ENCODE measurements around the gene ZNF808.
A peak's percentile ranks its signal among the peaks of the same experiment; 100 is the strongest.
"Not testable (repeated sequence)": the region's sequence is repeated elsewhere in the genome, so short reads cannot be mapped to it uniquely, and the experiment has no call there.

ZNF808 gene

GRCh38 chr19:52567921-52568320, 40.5 kb downstream of the ZNF808 start:
- no peaks in the 10 kb centered on the region for H3K9me3 ChIP-seq (ENCODE audit: control insufficient read depth, low read depth, low read length)
- H3K27me3 ChIP-seq (ENCODE audit: control insufficient read depth, insufficient read depth, low read length) = no peaks in the 10 kb centered on the region
- H3K9ac ChIP-seq (ENCODE audit: low read length) = no peak overlapping the region
- H3K27ac ChIP-seq (ENCODE audit: low read length) = no peak overlapping the region
- H3K4me1 ChIP-seq (ENCODE audit: control insufficient read depth, low read depth, low read length) = peaks cover 5% of the 10 kb centered on the region
- H3K4me3 ChIP-seq (ENCODE audit: low read length) = no peak overlapping the region
- peaks cover 4% of the 10 kb centered on the region for H3K36me3 ChIP-seq (ENCODE audit: control insufficient read depth, low read depth, low read length)

GRCh38 chr19:52569638-52569999, 42.2 kb downstream of the ZNF808 start:
- H3K36me3 ChIP-seq (ENCODE audit: control insufficient read depth, low read depth, low read length) = peaks cover 11% of the 10 kb centered on the region
- H3K27ac ChIP-seq (ENCODE audit: low read length) = peak overlapping the region; percentile 71
- not testable (repeated sequence) for H3K4me1 ChIP-seq (ENCODE audit: control insufficient read depth, low read depth, low read length); H3K27me3 ChIP-seq (ENCODE audit: control insufficient read depth, insufficient read depth, low read length); H3K9me3 ChIP-seq (ENCODE audit: control insufficient read depth, low read depth, low read length)
- H3K4me3 ChIP-seq (ENCODE audit: low read length) = peak overlapping the region; percentile 84
- peak overlapping the region; percentile 62 for H3K9ac ChIP-seq (ENCODE audit: low read length)

- peak within 1 kb of the TSS; percentile 72 for H3K9ac ChIP-seq (ENCODE audit: low read length)
- no peaks in the 10 kb centered on the region for H3K9me3 ChIP-seq (ENCODE audit: control insufficient read depth, low read depth, low read length)
- peak within 1 kb of the TSS; percentile 84 for H3K4me3 ChIP-seq (ENCODE audit: low read length)
- H3K27ac ChIP-seq (ENCODE audit: low read length) = peak within 1 kb of the TSS; percentile 71
- H3K4me1 ChIP-seq (ENCODE audit: control insufficient read depth, low read depth, low read length) = peaks cover 3% of the 10 kb centered on the region
- H3K36me3 ChIP-seq (ENCODE audit: control insufficient read depth, low read depth, low read length) = peaks cover 14% of the 10 kb centered on the region
- H3K27me3 ChIP-seq (ENCODE audit: control insufficient read depth, insufficient read depth, low read length) = no peaks in the 10 kb centered on the region
Observed at GRCh38 chr19:52570000-52570861, 42.8 kb downstream of the ZNF808 start, which contains the start of gene ZNF701. Gene ZNF701, plus strand, starts transcription at chr19:52570287. Its CDS starts 3,861 bp downstream, at chr19:52574148.

- Histone ChIP-seq H3K9ac (ENCODE audit: low read length) (no peak overlapping the region), H3K27ac (ENCODE audit: low read length) (no peak overlapping the region), H3K27me3 (ENCODE audit: control insufficient read depth, insufficient read depth, low read length) (no peaks in the 10 kb centered on the region), H3K9me3 (ENCODE audit: control insufficient read depth, low read depth, low read length) (no peaks in the 10 kb centered on the region), H3K4me3 (ENCODE audit: low read length) (no peak overlapping the region), H3K36me3 (ENCODE audit: control insufficient read depth, low read depth, low read length) (peaks cover 26% of the 10 kb centered on the region), H3K4me1 (ENCODE audit: control insufficient read depth, low read depth, low read length) (no peaks in the 10 kb centered on the region)
Observed at GRCh38 chr19:52584736-52585440, 57.4 kb downstream of the ZNF808 start.

GRCh38 chr19:52585604-52586003, 58.1 kb downstream of the ZNF808 start:
- Histone ChIP-seq H3K36me3 (ENCODE audit: control insufficient read depth, low read depth, low read length) (peaks cover 23% of the 10 kb centered on the region), H3K27ac (ENCODE audit: low read length) (no peak overlapping the region), H3K9ac (ENCODE audit: low read length) (no peak overlapping the region), H3K4me1 (ENCODE audit: control insufficient read depth, low read depth, low read length) (no peaks in the 10 kb centered on the region), H3K4me3 (ENCODE audit: low read length) (no peak overlapping the region), H3K27me3 (ENCODE audit: control insufficient read depth, insufficient read depth, low read length) (no peaks in the 10 kb centered on the region), H3K9me3 (ENCODE audit: control insufficient read depth, low read depth, low read length) (no peaks in the 10 kb centered on the region)

- Histone ChIP-seq H3K9me3 (ENCODE audit: control insufficient read depth, low read depth, low read length) (no peaks in the 10 kb centered on the region), H3K4me1 (ENCODE audit: control insufficient read depth, low read depth, low read length) (no peaks in the 10 kb centered on the region), H3K27me3 (ENCODE audit: control insufficient read depth, insufficient read depth, low read length) (no peaks in the 10 kb centered on the region), H3K9ac (ENCODE audit: low read length) (no peak overlapping the region), H3K36me3 (ENCODE audit: control insufficient read depth, low read depth, low read length) (no peaks in the 10 kb centered on the region), H3K4me3 (ENCODE audit: low read length) (no peak overlapping the region), H3K27ac (ENCODE audit: low read length) (no peak overlapping the region)
Observed at GRCh38 chr19:52590728-52591127, 63.3 kb downstream of the ZNF808 start.

- H3K36me3 ChIP-seq (ENCODE audit: control insufficient read depth, low read depth, low read length) = peaks cover 9% of the 10 kb centered on the region
- H3K9ac ChIP-seq (ENCODE audit: low read length) = no peak overlapping the region
- no peaks in the 10 kb centered on the region for H3K27me3 ChIP-seq (ENCODE audit: control insufficient read depth, insufficient read depth, low read length)
- H3K27ac ChIP-seq (ENCODE audit: low read length) = no peak overlapping the region
- H3K9me3 ChIP-seq (ENCODE audit: control insufficient read depth, low read depth, low read length) = no peaks in the 10 kb centered on the region
- H3K4me1 ChIP-seq (ENCODE audit: control insufficient read depth, low read depth, low read length) = no peaks in the 10 kb centered on the region
- no peak overlapping the region for H3K4me3 ChIP-seq (ENCODE audit: low read length)
Observed at GRCh38 chr19:52592301-52592700, 64.8 kb downstream of the ZNF808 start.

- H3K27me3 ChIP-seq (ENCODE audit: control insufficient read depth, insufficient read depth, low read length); H3K36me3 ChIP-seq (ENCODE audit: control insufficient read depth, low read depth, low read length); H3K9ac ChIP-seq (ENCODE audit: low read length); H3K4me3 ChIP-seq (ENCODE audit: low read length); H3K9me3 ChIP-seq (ENCODE audit: control insufficient read depth, low read depth, low read length); H3K4me1 ChIP-seq (ENCODE audit: control insufficient read depth, low read depth, low read length); H3K27ac ChIP-seq (ENCODE audit: low read length): not testable (repeated sequence)
Observed at GRCh38 chr19:52593441-52593840, 66.0 kb downstream of the ZNF808 start.

GRCh38 chr19:52599241-52599640, 71.8 kb downstream of the ZNF808 start:
- Histone ChIP-seq H3K36me3 (ENCODE audit: control insufficient read depth, low read depth, low read length) (peaks cover 9% of the 10 kb centered on the region), H3K27ac (ENCODE audit: low read length) (no peak overlapping the region), H3K9ac (ENCODE audit: low read length) (no peak overlapping the region), H3K4me3 (ENCODE audit: low read length) (no peak overlapping the region), H3K4me1 (ENCODE audit: control insufficient read depth, low read depth, low read length) (peaks cover 7% of the 10 kb centered on the region), H3K27me3 (ENCODE audit: control insufficient read depth, insufficient read depth, low read length) (peaks cover 14% of the 10 kb centered on the region), H3K9me3 (ENCODE audit: control insufficient read depth, low read depth, low read length) (no peaks in the 10 kb centered on the region)

GRCh38 chr19:52600639-52601024, 73.2 kb downstream of the ZNF808 start:
- Histone ChIP-seq H3K4me3 (ENCODE audit: low read length) (peak overlapping the region; percentile 86), H3K4me1 (ENCODE audit: control insufficient read depth, low read depth, low read length) (peaks cover 7% of the 10 kb centered on the region), H3K27me3 (ENCODE audit: control insufficient read depth, insufficient read depth, low read length) (peaks cover 14% of the 10 kb centered on the region), H3K36me3 (ENCODE audit: control insufficient read depth, low read depth, low read length) (peaks cover 9% of the 10 kb centered on the region), H3K27ac (ENCODE audit: low read length) (no peak overlapping the region), H3K9ac (ENCODE audit: low read length) (no peak overlapping the region), H3K9me3 (ENCODE audit: control insufficient read depth, low read depth, low read length) (no peaks in the 10 kb centered on the region)

GRCh38 chr19:52601025-52601973, 73.8 kb downstream of the ZNF808 start:
- peaks cover 5% of the 10 kb centered on the region for H3K36me3 ChIP-seq (ENCODE audit: control insufficient read depth, low read depth, low read length)
- peak overlapping the region; percentile 47 for H3K9ac ChIP-seq (ENCODE audit: low read length)
- peaks cover 7% of the 10 kb centered on the region for H3K4me1 ChIP-seq (ENCODE audit: control insufficient read depth, low read depth, low read length)
- H3K4me3 ChIP-seq (ENCODE audit: low read length) = peak overlapping the region; percentile 86
- no peaks in the 10 kb centered on the region for H3K9me3 ChIP-seq (ENCODE audit: control insufficient read depth, low read depth, low read length)
- H3K27me3 ChIP-seq (ENCODE audit: control insufficient read depth, insufficient read depth, low read length) = peaks cover 14% of the 10 kb centered on the region
- no peak overlapping the region for H3K27ac ChIP-seq (ENCODE audit: low read length)

Measured in iPS-18a (cell line).